Body of pancreas (tissue), 4 donors: ENCODE results near the gene PPA1.
"Not testable (repeated sequence)": the region's sequence is repeated elsewhere in the genome, so short reads cannot be mapped to it uniquely, and the experiment has no call there.

Experiments used
- POLR2A ChIP-seq, 3 donors: fragments of 450-650 bp; IDR thresholded peaks; one replicate each; pipeline ENCODE4 v1.6.1; 2016; ENCODE audit warnings: antibody characterized with exemption in 3 of 3, mild to moderate bottlenecking in 2 of 3
- TF ChIP-seq, protein P1 (sequence below), 7 experiments: fragments of 450-650 bp in 4 of 7; fragments of 200-600 bp in 3 of 7; sonication (generic) in 3 of 7; IDR thresholded peaks; one replicate each; pipeline ENCODE4 v1.5.1; 2016 to 2019; ENCODE audit warnings: antibody characterized with exemption in 7 of 7

DNA sequence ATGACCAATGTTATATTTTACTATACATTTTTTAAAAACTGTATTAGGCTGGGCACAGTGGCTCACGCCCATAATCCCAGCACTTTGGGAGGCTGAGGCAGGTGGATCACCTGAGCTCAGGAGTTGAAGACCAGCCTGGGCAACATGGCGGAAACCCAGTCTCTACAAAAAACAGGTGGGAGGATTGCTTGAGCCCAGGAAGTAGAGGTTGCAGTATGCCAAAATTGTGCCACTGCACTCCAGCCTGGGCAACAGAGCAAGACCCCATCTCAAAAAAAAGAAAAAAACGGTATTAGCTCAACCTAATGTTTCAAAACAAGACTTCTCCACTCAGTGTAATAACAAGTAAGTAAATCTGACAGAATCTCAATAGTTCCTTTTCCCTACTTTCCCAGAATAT is 73.9 kb downstream of the PPA1 start:
- TF ChIP-seq POLR2A (IDR thresholded peaks at IDR 0.05), result not testable (repeated sequence)
- TF ChIP-seq, protein P1, sequence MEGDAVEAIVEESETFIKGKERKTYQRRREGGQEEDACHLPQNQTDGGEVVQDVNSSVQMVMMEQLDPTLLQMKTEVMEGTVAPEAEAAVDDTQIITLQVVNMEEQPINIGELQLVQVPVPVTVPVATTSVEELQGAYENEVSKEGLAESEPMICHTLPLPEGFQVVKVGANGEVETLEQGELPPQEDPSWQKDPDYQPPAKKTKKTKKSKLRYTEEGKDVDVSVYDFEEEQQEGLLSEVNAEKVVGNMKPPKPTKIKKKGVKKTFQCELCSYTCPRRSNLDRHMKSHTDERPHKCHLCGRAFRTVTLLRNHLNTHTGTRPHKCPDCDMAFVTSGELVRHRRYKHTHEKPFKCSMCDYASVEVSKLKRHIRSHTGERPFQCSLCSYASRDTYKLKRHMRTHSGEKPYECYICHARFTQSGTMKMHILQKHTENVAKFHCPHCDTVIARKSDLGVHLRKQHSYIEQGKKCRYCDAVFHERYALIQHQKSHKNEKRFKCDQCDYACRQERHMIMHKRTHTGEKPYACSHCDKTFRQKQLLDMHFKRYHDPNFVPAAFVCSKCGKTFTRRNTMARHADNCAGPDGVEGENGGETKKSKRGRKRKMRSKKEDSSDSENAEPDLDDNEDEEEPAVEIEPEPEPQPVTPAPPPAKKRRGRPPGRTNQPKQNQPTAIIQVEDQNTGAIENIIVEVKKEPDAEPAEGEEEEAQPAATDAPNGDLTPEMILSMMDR (IDR thresholded peaks at IDR 0.05), result not testable (repeated sequence)
